Naive thymus-derived CD4-positive, alpha-beta T cell (primary cell): Measurements from ENCODE around the gene CDK2AP2. TPM values are rescaled to one million over a fixed set of nuclear protein-coding genes. Genes with fewer than 3 reads are reported as not detected.
A peak's percentile ranks its signal among the peaks of the same experiment; 100 is the strongest.

Experiments used
- ATAC-seq: fragments of 150-1000 bp; cut with Tn5 transposase; 2 replicates; pipeline ENCODE4 v1.10.0; 2021; ENCODE audit warnings: mild to moderate bottlenecking, moderate library complexity
- CTCF ChIA-PET: fragments of 350-600 bp; sonication (Branson Sonifier 250); formaldehyde crosslinking; loops from one replicate; lab custom pipeline; 2021; ENCODE audit warnings: antibody characterized with exemption; lab: Charles Lee
- POLR2A ChIA-PET: fragments of 350-600 bp; sonication (Branson Sonifier 250); formaldehyde crosslinking; loops from one replicate; lab custom pipeline; 2021; ENCODE audit warnings: antibody characterized with exemption, inconsistent platforms; lab: Charles Lee
- DNase-seq, 9 donors: peaks; one replicate each; pipeline versions ENCODE4 v3.0.0 to v3.0.0-alpha.2; 2020 to 2022; ENCODE audit warnings: mixed read lengths in 1 of 9
- H3K27ac ChIP-seq: one replicate; pipeline ENCODE4 v1.7.0; 2013; ENCODE audit warnings: mild to moderate bottlenecking, low read depth, low read length, moderate library complexity
- H3K27me3 ChIP-seq, 2 donors: one replicate each; pipeline ENCODE4 v1.7.0; 2013; ENCODE audit warnings: low read length in 2 of 2, mild to moderate bottlenecking in 2 of 2, moderate library complexity in 2 of 2; ENCODE audit not compliant: control insufficient read depth in 2 of 2, insufficient read depth in 2 of 2
- H3K36me3 ChIP-seq, 3 experiments: 1 replicate in 2 of 3; 2 replicates in 1 of 3; pipeline ENCODE4 v1.7.0; 2013; ENCODE audit warnings: low read length in 3 of 3, mild to moderate bottlenecking in 3 of 3, moderate library complexity in 1 of 3; ENCODE audit not compliant: insufficient read depth in 3 of 3, control insufficient read depth in 2 of 3
- H3K4me1 ChIP-seq, 2 donors: one replicate each; pipeline ENCODE4 v1.7.0; 2013; ENCODE audit warnings: low read length in 2 of 2, mild to moderate bottlenecking in 2 of 2, moderate library complexity in 1 of 2; ENCODE audit not compliant: control insufficient read depth in 2 of 2, insufficient read depth in 2 of 2
- H3K4me3 ChIP-seq: 2 replicates; pipeline ENCODE4 v1.7.0; 2013; ENCODE audit warnings: mild to moderate bottlenecking, low read length
- H3K9me3 ChIP-seq, 3 experiments: 1 replicate in 2 of 3; 2 replicates in 1 of 3; pipeline ENCODE4 v1.7.0; 2013; ENCODE audit warnings: low read length in 3 of 3; ENCODE audit not compliant: control insufficient read depth in 2 of 3
- H3K27ac Mint-ChIP-seq, 9 donors: one replicate each; pipeline ENCODE4 v1.8.0; 2020 to 2022; ENCODE audit warnings: mixed read lengths in 9 of 9, mild to moderate bottlenecking in 8 of 9, moderate library complexity in 5 of 9, inconsistent platforms in 2 of 9
- H3K27me3 Mint-ChIP-seq, 5 donors: one replicate each; pipeline ENCODE4 v1.8.0; 2021 to 2022; ENCODE audit warnings: mixed read lengths in 5 of 5, mild to moderate bottlenecking in 1 of 5
- H3K36me3 Mint-ChIP-seq, 5 donors: one replicate each; pipeline ENCODE4 v1.8.0; 2020 to 2022; ENCODE audit warnings: mixed read lengths in 5 of 5, mild to moderate bottlenecking in 3 of 5, inconsistent platforms in 1 of 5
- H3K4me1 Mint-ChIP-seq, 7 donors: one replicate each; pipeline ENCODE4 v1.8.0; 2020 to 2022; ENCODE audit warnings: mixed read lengths in 7 of 7, mild to moderate bottlenecking in 3 of 7, inconsistent platforms in 1 of 7
- H3K4me3 Mint-ChIP-seq, 10 donors: one replicate each; pipeline ENCODE4 v1.8.0; 2020 to 2022; ENCODE audit warnings: mild to moderate bottlenecking in 10 of 10, mixed read lengths in 10 of 10, moderate library complexity in 6 of 10, inconsistent platforms in 2 of 10
- H3K9me3 Mint-ChIP-seq, 11 donors: one replicate each; pipeline ENCODE4 v1.8.0; 2020 to 2022; ENCODE audit warnings: mixed read lengths in 11 of 11, mild to moderate bottlenecking in 4 of 11, inconsistent platforms in 1 of 11, moderate library complexity in 1 of 11
- intact Hi-C, 2 donors: fragments of 100-400 bp; cut with micrococcal nuclease; formaldehyde crosslinking; loops; one replicate each; pipeline ENCODE4 v1.15.1; 2023
- polyA plus RNA-seq, 2 donors: library from polyadenylated mRNA; unstranded; fragments of 300-500 nt; fragmentation: Illumina TruSeq; gene quantifications; one replicate each; pipeline ENCODE4 v1.2.3, GENCODE V29; 2021
- total RNA-seq, 6 experiments: library from RNA in 5 of 6; stranded (reverse) in 5 of 6; gene quantifications; 1 replicate in 5 of 6; 2 replicates in 1 of 6; pipeline ENCODE4 v1.2.3 and lab custom pipeline; 2021 to 2026

Gene CDK2AP2
- total and polyA plus RNA-seq, 7 experiments from 2014 or later = 31.0 to 168 (median 64.5) TPM

DNA sequence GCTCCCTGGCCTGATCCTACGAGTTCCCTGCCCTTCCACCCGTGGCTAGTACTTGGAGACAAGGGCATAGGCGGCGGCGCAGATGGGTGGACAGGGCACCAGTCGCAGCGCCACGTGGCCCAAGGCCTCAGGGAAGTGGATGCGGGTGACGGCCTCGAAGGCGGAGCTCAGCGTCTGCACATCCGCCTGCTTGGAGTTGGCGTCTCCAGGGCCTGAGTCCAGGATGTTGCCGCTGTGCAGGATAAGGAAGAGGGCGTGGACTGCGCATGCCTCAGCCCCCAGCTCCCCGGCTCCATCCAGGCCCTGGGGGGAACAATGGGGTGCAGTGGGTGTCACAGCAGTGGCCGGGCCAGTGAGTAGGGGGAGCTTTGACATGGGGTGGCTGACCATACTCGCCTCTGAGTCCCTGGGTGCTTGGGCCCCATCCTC is 9.4 kb downstream of the CDK2AP2 start:
- CTCF ChIA-PET = no interaction called here
- H3K27me3 Mint-ChIP-seq = no peaks in the 10 kb centered on the region

DNA sequence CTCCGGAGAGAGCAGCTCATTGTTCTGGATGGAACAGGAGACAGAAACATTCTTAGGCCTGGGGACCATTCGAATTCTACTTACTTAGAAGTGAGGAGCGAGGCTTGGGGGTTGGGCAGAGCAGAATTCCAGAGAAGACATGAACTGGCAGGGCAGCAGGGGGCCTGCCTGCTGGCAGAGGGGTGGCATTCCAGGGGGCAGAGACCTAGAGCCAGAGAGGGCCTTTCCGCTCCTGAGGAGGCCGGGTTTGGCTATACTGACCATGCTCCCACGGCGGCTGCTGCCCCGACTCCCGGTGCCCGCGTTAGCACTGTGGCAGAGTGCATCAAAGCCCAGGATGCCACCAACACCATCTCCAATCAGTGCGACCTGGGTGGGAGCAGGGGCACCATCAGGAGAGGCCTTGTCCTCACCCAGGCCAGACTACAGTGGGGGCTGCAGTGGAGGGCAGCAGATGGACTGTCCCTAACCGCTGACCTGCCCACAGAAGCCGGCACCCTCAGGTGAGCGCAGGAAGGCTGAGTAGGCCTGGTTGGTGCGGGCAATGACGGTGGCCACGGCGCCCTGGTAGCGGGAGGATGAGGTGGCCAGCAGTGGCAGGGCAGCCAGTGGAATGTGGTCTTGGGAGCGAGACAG is 10.2 kb downstream of the CDK2AP2 start:
- no peak overlapping the region for H3K4me3 ChIP-seq
- peaks cover 4 to 88% (median 6%) of the 10 kb centered on the region in 3 experiments for H3K36me3 ChIP-seq
- peaks cover 0 to 3% (median 0%) of the 10 kb centered on the region in 11 donors for H3K9me3 Mint-ChIP-seq
- POLR2A ChIA-PET = interaction anchor here (0.6 kb wide), 1 partner anchor 97 kb away, joined by 3 read pairs; no protein-coding TSS in a partner anchor
- no peak overlapping the region for H3K27ac ChIP-seq
- no peaks in the 10 kb centered on the region for H3K27me3 ChIP-seq
- CTCF ChIA-PET = no interaction called here
- peaks cover 8 to 21% (median 11%) of the 10 kb centered on the region in 5 donors for H3K36me3 Mint-ChIP-seq
- DNase-seq = no peak
- intact Hi-C loops = no loop called here
- H3K27me3 Mint-ChIP-seq = no peaks in the 10 kb centered on the region
- H3K4me3 Mint-ChIP-seq = no peak overlapping the region
- peaks cover 10 to 15% (median 11%) of the 10 kb centered on the region in 7 donors for H3K4me1 Mint-ChIP-seq
- no peak overlapping the region for H3K27ac Mint-ChIP-seq
- no peaks in the 10 kb centered on the region for H3K9me3 ChIP-seq
- no peak for ATAC-seq
- H3K4me1 ChIP-seq = no peaks in the 10 kb centered on the region

More for the DNA sequence above, 9.4 kb downstream of the CDK2AP2 start:
- Histone ChIP-seq H3K9me3 (no peaks in the 10 kb centered on the region), H3K27me3 (no peaks in the 10 kb centered on the region), H3K36me3 (peaks cover under 1 to 80% (median 6%) of the 10 kb centered on the region in 3 experiments), H3K4me1 (peaks cover 5 to 8% of the 10 kb centered on the region in 2 donors), H3K27ac (no peak overlapping the region), H3K4me3 (no peak overlapping the region)
- intact Hi-C loops = no loop called here
- Mint-ChIP-seq H3K4me1 (peaks cover 10 to 21% (median 18%) of the 10 kb centered on the region in 7 donors), H3K9me3 (peaks cover 0 to 3% (median 0%) of the 10 kb centered on the region in 11 donors), H3K27ac (peak overlapping the region in 1 of 9 donors; percentile 62), H3K36me3 (peaks cover 8 to 25% (median 11%) of the 10 kb centered on the region in 5 donors), H3K4me3 (no peak overlapping the region)
- ATAC-seq (no peak), DNase-seq (no peak)
- POLR2A ChIA-PET = interaction anchor here (0.6 to 1.8 kb wide), 3 partner anchors 22 to 98 kb away, joined by 3 to 7 read pairs (median 3); partner anchors contain the start of gene PTPRCAP

DNA sequence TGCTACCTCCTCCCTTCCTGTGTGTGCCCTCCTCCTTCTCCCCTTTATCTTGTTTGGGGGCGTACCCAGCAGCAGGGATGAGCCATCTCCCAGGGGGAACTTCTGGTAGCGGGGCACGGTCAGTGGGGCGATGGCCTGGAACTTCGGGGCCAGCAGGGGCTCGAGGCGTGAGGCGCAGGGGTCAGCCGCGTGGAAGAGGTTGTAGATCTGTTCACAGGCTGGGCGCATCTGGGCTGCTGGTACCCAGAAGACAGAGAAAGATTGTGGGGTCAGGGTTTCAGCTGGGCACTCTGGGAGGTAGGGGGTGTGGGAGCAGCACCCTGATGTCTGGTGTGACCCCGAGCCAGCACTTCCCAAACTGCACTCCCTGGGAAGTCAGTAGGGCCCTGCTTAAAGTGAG is 11.8 kb downstream of the CDK2AP2 start:
- Mint-ChIP-seq H3K36me3 (peaks cover 7 to 18% (median 10%) of the 10 kb centered on the region in 5 donors), H3K27me3 (no peaks in the 10 kb centered on the region), H3K9me3 (peaks cover 0 to 3% (median 0%) of the 10 kb centered on the region in 11 donors), H3K27ac (peak overlapping the region in 4 of 9 donors; percentile 9 to 46 (median 16)), H3K4me3 (no peak overlapping the region), H3K4me1 (peaks cover 6 to 10% (median 7%) of the 10 kb centered on the region in 7 donors)
- Histone ChIP-seq H3K27me3 (no peaks in the 10 kb centered on the region), H3K27ac (no peak overlapping the region), H3K36me3 (peaks cover 6 to 92% (median 7%) of the 10 kb centered on the region in 3 experiments), H3K9me3 (no peaks in the 10 kb centered on the region), H3K4me1 (no peaks in the 10 kb centered on the region), H3K4me3 (no peak overlapping the region)
- ATAC-seq (no peak), DNase-seq (no peak)
- intact Hi-C loops = no loop called here
- CTCF ChIA-PET = no interaction called here
- POLR2A ChIA-PET = interaction anchor here (1.2 to 1.7 kb wide), 2 partner anchors 59 to 93 kb away, joined by 3 to 6 read pairs; partner anchors contain the start of genes PTPRCAP and TBC1D10C

DNA sequence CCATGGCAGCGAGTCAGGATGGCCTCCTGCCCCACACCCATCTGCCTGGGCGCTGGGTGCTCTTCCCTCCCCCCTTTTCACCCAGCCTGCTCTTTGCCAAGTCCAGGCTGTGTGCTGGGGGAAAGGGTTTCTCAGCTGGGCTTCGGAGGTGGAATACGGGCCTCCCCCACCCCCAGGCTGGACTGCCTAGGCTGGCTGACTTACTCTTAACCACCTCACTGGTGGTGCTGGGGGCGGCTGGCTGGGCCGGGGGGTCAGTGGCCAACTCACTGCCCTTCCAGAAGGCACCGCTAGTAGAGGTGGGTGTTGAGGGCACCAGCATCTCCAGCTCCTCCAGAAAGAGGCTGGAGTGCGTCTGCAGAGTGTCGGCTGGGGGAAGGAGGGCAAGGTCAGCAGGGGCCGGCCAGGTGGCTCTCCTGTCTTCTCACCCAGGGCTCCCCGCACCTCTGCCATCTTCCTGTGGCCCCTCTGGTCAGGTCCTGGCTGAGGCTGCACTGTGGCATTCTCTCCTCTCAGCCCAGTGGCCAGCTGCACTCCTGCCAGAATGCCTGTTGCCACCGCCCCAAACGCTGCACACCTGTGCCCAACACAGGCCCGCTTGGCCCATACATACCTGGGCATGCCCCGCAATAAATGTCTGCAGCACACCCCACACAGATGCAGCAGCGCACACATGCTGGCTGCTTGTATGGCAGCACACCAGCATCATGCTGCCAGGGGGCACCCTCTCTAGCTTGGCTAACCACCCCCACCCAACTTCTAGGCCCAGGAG is 12.5 kb downstream of the CDK2AP2 start:
- H3K36me3 Mint-ChIP-seq = peaks cover 0 to 14% (median 3%) of the 10 kb centered on the region in 5 donors
- Histone ChIP-seq H3K36me3 (peaks cover 4 to 92% (median 7%) of the 10 kb centered on the region in 3 experiments), H3K4me1 (no peaks in the 10 kb centered on the region), H3K4me3 (no peak overlapping the region), H3K27ac (no peak overlapping the region), H3K9me3 (no peaks in the 10 kb centered on the region), H3K27me3 (no peaks in the 10 kb centered on the region)
- intact Hi-C loops = no loop called here
- ATAC-seq (no peak), DNase-seq (no peak)
- H3K27me3 Mint-ChIP-seq = no peaks in the 10 kb centered on the region
- ChIA-PET POLR2A (interaction anchor here (1.2 to 1.7 kb wide), 3 partner anchors 10 to 92 kb away, joined by 3 to 6 read pairs (median 5); partner anchors contain the start of genes PTPRCAP and TBC1D10C), CTCF (no interaction called here)
- peak overlapping the region in 1 of 9 donors; percentile 52 for H3K27ac Mint-ChIP-seq
- peaks cover 0 to 4% (median under 1%) of the 10 kb centered on the region in 7 donors for H3K4me1 Mint-ChIP-seq
- H3K4me3 Mint-ChIP-seq = no peak overlapping the region
- H3K9me3 Mint-ChIP-seq = peaks cover 0 to 3% (median 0%) of the 10 kb centered on the region in 11 donors

DNA sequence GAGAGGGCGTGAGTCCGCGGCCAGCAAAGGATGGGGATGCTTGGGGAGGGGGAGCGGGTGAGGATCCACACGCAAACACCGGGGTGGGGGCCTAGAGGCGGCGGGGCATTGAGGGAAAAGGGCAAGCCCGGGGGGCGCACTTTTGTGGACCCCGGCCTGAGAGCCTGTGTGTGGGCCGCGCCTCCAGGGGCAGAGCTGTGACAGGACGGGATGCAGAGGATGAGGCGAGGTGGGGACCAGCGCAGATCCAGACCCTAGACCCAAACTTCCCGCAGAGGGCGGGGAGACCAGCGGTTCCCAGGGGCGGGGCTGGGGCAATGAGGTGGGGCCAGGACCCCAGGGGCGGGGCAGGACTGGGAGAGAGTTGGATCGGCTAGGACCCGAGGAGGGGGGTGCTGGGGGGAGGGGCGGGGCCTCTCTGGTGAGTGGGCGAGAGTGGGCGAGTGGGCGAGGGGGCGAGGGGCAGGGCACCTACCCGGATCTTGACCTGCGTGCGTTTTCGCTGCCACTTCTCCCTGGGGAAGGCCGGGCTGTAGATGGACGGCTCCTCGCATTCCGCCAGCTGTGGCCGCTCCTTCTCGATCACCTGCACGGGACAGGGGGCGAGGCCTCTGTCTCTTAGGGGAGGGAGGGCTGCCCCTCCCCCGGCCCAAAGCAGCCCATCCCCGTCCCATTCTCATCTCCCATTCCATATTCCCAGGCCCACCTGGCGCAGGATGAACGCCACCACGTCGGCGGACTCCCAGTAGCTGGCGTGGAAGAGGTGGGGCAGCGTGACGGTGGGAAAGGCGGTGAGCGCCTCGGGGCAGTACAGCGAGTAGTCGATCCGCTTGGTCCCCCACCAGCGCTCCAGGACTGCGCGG is 13.4 kb downstream of the CDK2AP2 start:
- H3K4me3 Mint-ChIP-seq = no peak overlapping the region
- ChIA-PET POLR2A (interaction anchor here (1.2 to 2.2 kb wide), 3 partner anchors 9 to 91 kb away, joined by 3 to 7 read pairs (median 5); partner anchors contain the start of gene TBC1D10C), CTCF (no interaction called here)
- peaks cover 3 to 7% (median 4%) of the 10 kb centered on the region in 7 donors for H3K4me1 Mint-ChIP-seq
- Histone ChIP-seq H3K36me3 (peaks cover 4 to 92% (median 15%) of the 10 kb centered on the region in 3 experiments), H3K9me3 (no peaks in the 10 kb centered on the region), H3K27me3 (no peaks in the 10 kb centered on the region), H3K4me1 (no peaks in the 10 kb centered on the region), H3K4me3 (no peak overlapping the region), H3K27ac (no peak overlapping the region)
- no peak for ATAC-seq
- peaks cover 3 to 16% (median 6%) of the 10 kb centered on the region in 5 donors for H3K36me3 Mint-ChIP-seq
- intact Hi-C loops = no loop called here
- no peak for DNase-seq
- H3K9me3 Mint-ChIP-seq = peaks cover 0 to 2% (median 0%) of the 10 kb centered on the region in 11 donors
- no peak overlapping the region for H3K27ac Mint-ChIP-seq
- no peaks in the 10 kb centered on the region for H3K27me3 Mint-ChIP-seq
